Right lobe of liver (tissue), 4 donors: ENCODE data around the gene SGPP2.

Source experiments
- POLR2A ChIP-seq: fragments of 450-650 bp; IDR thresholded peaks from one replicate; pipeline ENCODE4 v1.6.1; 2017; ENCODE audit warnings: antibody characterized with exemption, mild to moderate bottlenecking
- TF ChIP-seq, protein P1 (sequence below), 4 donors: fragments of 200-600 bp in 3 of 4; fragments of 450-650 bp in 1 of 4; IDR thresholded peaks; one replicate each; pipeline versions ENCODE4 v1.5.1 to v1.8.0; 2016 to 2022; ENCODE audit warnings: antibody characterized with exemption in 4 of 4, mild to moderate bottlenecking in 2 of 4
- donor health status: DM: no; HTN: no; CAD: no.
- donor health status: DM: no; HTN: no; CAD: no.
- donor health status: DM: no; HTN: yes; CAD: no.

DNA sequence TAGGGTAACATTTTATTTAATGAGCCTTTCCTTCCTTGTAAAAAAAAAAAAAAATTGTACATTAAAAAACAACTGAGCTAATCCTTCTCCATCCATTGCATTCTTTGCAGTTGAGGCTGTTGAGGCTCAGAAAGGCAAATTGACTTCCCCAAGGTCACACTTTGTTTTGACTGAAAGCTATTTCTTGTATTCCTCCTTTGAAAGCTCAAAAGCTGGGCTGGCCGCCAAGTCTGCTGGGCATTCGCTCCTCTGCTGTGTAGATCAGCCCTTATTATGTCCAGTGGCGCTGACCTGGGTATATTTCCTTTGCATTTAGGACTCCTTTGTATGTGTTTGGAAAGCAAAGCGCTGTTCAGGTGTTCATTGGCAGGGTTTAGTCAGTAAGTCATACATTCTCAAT lies 44.0 kb downstream of the SGPP2 start:
- TF ChIP-seq, protein P1, sequence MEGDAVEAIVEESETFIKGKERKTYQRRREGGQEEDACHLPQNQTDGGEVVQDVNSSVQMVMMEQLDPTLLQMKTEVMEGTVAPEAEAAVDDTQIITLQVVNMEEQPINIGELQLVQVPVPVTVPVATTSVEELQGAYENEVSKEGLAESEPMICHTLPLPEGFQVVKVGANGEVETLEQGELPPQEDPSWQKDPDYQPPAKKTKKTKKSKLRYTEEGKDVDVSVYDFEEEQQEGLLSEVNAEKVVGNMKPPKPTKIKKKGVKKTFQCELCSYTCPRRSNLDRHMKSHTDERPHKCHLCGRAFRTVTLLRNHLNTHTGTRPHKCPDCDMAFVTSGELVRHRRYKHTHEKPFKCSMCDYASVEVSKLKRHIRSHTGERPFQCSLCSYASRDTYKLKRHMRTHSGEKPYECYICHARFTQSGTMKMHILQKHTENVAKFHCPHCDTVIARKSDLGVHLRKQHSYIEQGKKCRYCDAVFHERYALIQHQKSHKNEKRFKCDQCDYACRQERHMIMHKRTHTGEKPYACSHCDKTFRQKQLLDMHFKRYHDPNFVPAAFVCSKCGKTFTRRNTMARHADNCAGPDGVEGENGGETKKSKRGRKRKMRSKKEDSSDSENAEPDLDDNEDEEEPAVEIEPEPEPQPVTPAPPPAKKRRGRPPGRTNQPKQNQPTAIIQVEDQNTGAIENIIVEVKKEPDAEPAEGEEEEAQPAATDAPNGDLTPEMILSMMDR (IDR thresholded peaks at IDR 0.05) = no peak
- TF ChIP-seq POLR2A = no peak
